SW 1271 (cell line): ENCODE data around the gene BST1.
"Not testable (repeated sequence)": the region's sequence is repeated elsewhere in the genome, so short reads cannot be mapped to it uniquely, and the experiment has no call there.

Experiments used
- DNase-seq, 2 experiments: peaks; one replicate each; lab custom pipeline; 2025; lab: John Stamatoyannopoulos, UW

BST1 gene

GRCh38 chr4:15712214-15712613, 9.3 kb downstream of the BST1 start:
- no peak for DNase-seq

- DNase-seq, result no peak
Measured at GRCh38 chr4:15714141-15714540, 11.3 kb downstream of the BST1 start.

GRCh38 chr4:15714646-15715435, 12.0 kb downstream of the BST1 start:
- DNase-seq, result no peak

GRCh38 chr4:15716115-15716514, 13.2 kb downstream of the BST1 start:
- DNase-seq, result no peak

DNA sequence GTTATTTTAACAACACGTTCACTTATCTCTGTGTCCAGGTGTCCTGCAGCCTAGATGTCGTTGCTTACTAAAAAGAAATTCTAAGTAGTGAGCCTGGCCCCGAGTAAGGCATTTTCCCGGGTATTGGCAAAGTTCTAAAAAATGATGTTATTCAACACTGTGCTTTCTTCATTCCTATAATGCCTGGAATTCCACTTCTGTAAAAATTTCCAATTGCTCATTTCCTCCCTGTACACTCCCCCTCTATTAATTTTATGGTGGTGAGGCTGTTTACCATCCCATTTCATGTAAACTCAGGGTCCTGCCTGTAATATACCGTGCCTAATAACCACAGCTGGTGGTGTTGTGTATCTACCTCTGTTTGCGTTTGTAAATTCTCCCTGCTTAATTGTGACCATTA, 14.2 kb downstream of the BST1 start:
- peak; percentile 5 to 58 for DNase-seq

DNA sequence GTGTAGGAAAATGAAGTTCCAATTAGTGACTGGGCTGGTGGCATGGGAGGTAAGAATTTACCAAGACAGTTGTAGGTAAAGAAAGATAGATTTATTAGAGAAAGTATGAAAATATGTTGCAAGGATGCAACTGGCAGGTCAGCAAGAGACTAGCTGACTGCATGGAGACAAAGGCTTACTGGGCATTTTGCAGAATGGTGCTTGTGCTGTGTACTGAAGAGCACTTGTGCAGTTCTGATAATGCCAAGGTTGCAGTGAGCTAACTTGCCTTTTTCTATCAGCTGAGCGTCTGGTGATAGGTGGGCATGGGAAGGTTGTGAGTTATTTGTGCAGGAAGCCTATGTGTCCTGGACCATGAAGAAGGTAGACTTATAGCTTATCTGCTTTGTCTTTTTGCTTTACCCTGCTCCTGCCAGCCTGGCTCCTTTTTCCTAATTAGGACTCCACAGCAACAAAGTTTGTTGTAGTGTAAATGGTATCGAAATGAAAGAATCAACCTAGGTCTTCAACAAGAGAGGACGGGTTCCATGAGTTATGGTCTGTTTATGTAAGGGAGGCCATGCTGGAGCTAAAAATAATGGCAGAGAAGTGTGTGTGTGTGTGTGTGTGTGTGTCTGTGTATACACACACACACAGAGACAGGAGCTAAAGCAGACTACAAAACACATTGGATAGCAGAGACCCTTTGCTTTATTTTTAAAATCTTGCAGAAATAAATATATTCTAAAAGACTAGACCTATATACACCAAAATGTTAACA, 15.0 kb downstream of the BST1 start:
- DNase-seq, result no peak

GRCh38 chr4:15718465-15718864, 15.6 kb downstream of the BST1 start:
- DNase-seq, result no peak

DNA sequence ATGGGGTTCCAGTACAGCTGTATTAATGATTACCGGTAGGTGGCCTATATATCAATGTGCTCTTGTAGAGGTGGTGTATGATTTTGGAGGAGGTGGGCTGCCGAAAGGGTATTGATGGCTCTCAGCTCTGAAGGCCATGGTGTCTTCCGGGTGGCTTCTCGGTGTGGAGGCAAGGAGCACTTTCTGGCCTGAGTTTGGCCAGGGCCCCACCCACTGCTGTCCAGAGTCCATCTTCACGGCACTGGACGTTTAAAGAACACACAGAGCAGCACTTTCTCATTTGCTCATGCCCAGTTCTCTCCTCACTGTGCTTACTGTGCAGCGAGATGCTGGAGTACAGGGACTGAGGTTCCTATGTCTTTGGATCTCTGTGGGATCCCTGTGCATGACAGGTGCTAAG, 16.1 kb downstream of the BST1 start:
- DNase-seq, result no peak

GRCh38 chr4:15719506-15719905, 16.6 kb downstream of the BST1 start:
- DNase-seq, result no peak

- DNase-seq, result no peak
Measured at GRCh38 chr4:15720851-15721250, 18.0 kb downstream of the BST1 start.

GRCh38 chr4:15725608-15726007, 22.7 kb downstream of the BST1 start:
- no peak for DNase-seq

DNA sequence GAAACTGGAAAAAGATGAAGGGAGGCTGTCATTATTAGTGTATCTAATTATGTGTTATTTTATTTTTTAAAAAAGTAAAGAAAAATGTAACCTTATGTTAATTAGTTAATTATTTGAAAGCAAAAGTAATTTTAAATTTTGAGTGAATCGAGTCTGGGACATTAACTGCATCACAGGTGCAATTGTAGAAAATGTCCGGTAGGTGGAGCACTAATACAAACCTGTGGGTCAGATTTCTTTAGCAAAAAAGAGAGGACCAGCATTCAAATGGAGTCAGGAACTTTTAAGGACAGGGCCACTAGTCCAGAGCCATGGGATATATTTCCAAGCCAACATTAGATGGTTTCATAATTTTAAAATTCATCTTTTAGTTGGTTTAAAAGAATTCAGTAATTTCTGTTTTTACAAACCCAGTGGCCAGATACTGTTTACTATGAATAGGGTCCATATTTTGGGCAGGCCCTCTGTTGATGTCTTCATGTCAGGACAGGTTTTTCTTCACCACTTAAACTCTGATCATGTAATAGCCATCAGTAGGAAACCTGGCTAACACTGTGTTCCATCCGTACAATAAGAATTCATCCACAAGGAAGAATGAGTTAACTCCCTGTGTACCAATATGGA, 27.2 kb downstream of the BST1 start:
- DNase-seq, result peak; percentile 6 to 60

DNA sequence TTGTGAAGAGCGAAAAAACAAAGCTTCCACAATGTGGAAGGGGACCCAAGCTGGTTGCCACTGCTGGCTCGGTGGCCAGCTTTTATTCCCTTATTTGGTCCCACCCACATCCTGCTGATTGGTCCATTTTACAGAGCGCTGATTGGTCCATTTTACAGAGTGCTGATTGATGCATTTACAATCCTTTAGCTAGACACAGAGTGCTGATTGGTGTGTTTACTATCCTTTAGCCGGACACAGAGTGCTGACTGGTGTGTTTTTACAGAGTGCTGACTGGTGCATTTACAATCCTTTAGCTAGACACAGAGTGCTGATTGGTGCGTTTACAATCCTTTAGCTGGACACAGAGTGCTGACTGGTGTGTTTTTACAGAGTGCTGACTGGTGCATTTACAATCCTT, 30.2 kb downstream of the BST1 start:
- DNase-seq, result not testable (repeated sequence)

- no peak for DNase-seq
Measured at GRCh38 chr4:15735536-15735935, 32.7 kb downstream of the BST1 start.

GRCh38 chr4:15736514-15737050, 33.7 kb downstream of the BST1 start:
- DNase-seq, result no peak

GRCh38 chr4:15737255-15737654, 34.4 kb downstream of the BST1 start:
- no peak for DNase-seq

GRCh38 chr4:15738877-15739276, 36.0 kb downstream of the BST1 start:
- DNase-seq, result no peak

- no peak for DNase-seq
Measured at GRCh38 chr4:15740764-15741404, 38.0 kb downstream of the BST1 start.

DNA sequence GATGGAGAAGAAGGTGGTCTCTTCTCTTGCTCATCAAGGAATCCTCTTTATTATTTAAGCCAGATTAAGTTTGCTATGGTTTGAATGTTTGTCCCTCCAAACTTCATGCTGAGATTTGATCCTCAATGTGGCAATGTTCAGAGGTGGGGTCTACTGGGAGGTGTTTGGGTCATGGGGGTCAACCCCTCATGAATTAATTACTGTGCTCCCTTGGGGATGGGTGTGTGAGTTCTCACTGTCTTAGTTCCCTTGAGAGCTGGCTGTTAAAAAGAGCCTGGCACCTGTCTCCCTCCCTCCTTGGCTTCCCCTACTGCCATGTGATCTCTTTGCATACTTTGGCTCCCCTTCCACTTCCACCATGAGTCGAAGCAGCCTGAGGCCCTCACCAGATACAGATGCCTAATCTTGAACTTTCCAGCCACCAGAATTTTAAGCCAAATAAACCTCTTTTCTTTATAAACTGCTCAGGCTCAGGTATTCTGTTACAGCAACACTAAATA, 39.3 kb downstream of the BST1 start:
- no peak for DNase-seq

DNA sequence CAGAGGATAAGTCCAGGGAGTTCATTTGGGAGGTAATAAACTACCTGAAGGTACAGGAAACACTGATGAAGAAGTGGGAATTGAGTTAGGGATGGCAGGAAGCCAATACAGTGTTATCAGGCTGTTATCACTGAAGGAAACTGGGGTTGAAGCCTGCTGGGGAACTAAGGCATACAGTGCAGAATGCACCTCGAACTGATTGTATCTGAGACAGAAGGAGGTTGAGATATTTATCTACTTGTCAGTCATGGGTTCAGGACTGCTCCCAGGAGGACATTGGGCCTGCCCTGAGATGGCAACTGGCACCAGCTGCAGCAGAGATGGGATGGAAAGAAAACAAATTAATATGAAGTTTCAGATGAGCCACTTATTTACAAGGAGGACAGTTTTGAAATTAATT, 39.8 kb downstream of the BST1 start:
- no peak for DNase-seq

- no peak for DNase-seq
Measured at GRCh38 chr4:15744016-15744545, 41.2 kb downstream of the BST1 start.

DNA sequence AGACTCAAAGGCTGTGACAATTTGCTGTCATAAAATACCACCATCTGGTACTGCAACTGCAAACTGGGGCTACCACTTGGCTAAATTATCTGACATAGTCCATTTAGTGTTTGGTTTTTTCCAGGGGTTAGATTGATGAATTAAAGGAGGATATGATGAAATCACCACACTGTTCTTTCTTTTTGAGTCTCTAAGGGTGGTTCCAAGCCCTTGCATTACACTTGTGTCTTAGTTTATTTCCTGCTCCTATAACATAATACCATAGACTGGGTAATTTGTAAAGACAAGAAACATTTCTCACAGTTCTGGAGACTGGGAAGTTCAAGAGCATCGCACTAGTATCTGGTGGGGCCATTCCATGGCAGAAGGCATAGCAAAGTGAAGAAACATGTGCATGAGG, 43.2 kb downstream of the BST1 start:
- no peak for DNase-seq
